HepG2 (cell line): ENCODE results near the gene WDR86. TPM values are rescaled to one million over a fixed set of nuclear protein-coding genes. Genes with fewer than 3 reads are reported as not detected.
A peak's percentile ranks its signal among the peaks of the same experiment; 100 is the strongest.

Experiments used
- GABPB1 ChIP-seq: IDR thresholded peaks from 2 replicates; pipeline ENCODE4 v1.6.1; 2016; ENCODE audit warnings: mild to moderate bottlenecking, missing genetic modification reagents, moderate library complexity, missing compliant biosample characterization
- MED1 ChIP-seq: sonication (generic); formaldehyde crosslinking; IDR thresholded peaks from 2 replicates; pipeline ENCODE4 v1.4.0; 2020; ENCODE audit warnings: missing genetic modification reagents
- MYC ChIP-seq: sonication (generic); formaldehyde crosslinking; IDR thresholded peaks from 2 replicates; pipeline ENCODE4 v1.9.0; 2021; ENCODE audit warnings: missing genetic modification reagents, borderline replicate concordance
- PREB ChIP-seq: sonication (generic); formaldehyde crosslinking; IDR thresholded peaks from 2 replicates; pipeline ENCODE4 v1.4.0; 2020; ENCODE audit warnings: missing genetic modification reagents
- TFE3 ChIP-seq: IDR thresholded peaks from 2 replicates; pipeline ENCODE4 v1.6.1; 2016
- ZBTB40 ChIP-seq, 2 experiments: fragments of 450-650 bp in 1 of 2; sonication (generic) in 1 of 2; formaldehyde crosslinking in 1 of 2; IDR thresholded peaks; 2 replicates each; pipeline versions ENCODE4 v1.6.1 to v1.8.0; 2016 to 2022; ENCODE audit warnings: antibody characterized with exemption in 1 of 2, mild to moderate bottlenecking in 1 of 2, missing genetic modification reagents in 1 of 2
- ZNF318 ChIP-seq: sonication (generic); formaldehyde crosslinking; IDR thresholded peaks from 2 replicates; pipeline ENCODE4 v1.4.0; 2020; ENCODE audit warnings: mild to moderate bottlenecking, missing genetic modification reagents
- polyA plus RNA-seq, 8 experiments: library from polyadenylated mRNA; depleted of rRNA in 3 of 8; stranded (reverse) in 7 of 8; unstranded in 1 of 8; fragments of >200 nt; fragmentation: Illumina TruSeq in 4 of 8; extraction: Trizol in 4 of 8; gene quantifications; 2 replicates each; pipeline versions ENCODE4 v1.2.1 to v1.2.3, GENCODE V29; 2011 to 2016; ENCODE audit warnings: low read depth in 4 of 8, missing spikeins in 1 of 8, mixed read lengths in 1 of 8; ENCODE audit not compliant: insufficient read depth in 1 of 8
- total RNA-seq, 5 experiments: library from RNA; depleted of rRNA; stranded (reverse); fragments of >200 nt; fragmentation: Illumina TruSeq; extraction: Trizol; gene quantifications; 2 replicates each; pipeline ENCODE4 v1.2.3, GENCODE V29; 2016; ENCODE audit warnings: low read depth in 1 of 5

WDR86 gene
- total and polyA plus RNA-seq, 2 of the 13 experiments (the other 11 are each of a cell fraction or from before 2014, with no cell fraction given): 0.11 to 2.9 TPM

- TF ChIP-seq ZBTB40 (IDR thresholded peaks at IDR 0.05) (no peak), ZBTB40 (CRISPR knock-in tag; IDR thresholded peaks at IDR 0.05) (no peak), ZNF318 (peak; percentile 74; the same call in 1 of the 2 replicates), MED1 (peak; percentile 52), TFE3 (no peak), GABPB1 (CRISPR knock-in tag) (peak; percentile 96), MYC (CRISPR knock-in tag) (peak; percentile 79), PREB (CRISPR knock-in tag) (0 out of 2 replicates have a peak, but pooled peaks have one; percentile 28)
Observed at GRCh38 chr7:151341357-151342101, 68.3 kb downstream of the WDR86 start, which contains the start of gene NUB1 (continued).
